CD4-positive, alpha-beta T cell treated with Interleukin-6 at 100 ng/mL for 8 hours (primary cell): Measurements from ENCODE around the gene SLC38A7.
"Not testable (repeated sequence)": the region's sequence is repeated elsewhere in the genome, so short reads cannot be mapped to it uniquely, and the experiment has no call there.

ENCODE experiments used
- DNase-seq: peaks from one replicate; pipeline ENCODE4 v3.0.0-alpha.2; 2020; ENCODE audit warnings: mixed read lengths, low spot score

The SLC38A7 gene

DNA sequence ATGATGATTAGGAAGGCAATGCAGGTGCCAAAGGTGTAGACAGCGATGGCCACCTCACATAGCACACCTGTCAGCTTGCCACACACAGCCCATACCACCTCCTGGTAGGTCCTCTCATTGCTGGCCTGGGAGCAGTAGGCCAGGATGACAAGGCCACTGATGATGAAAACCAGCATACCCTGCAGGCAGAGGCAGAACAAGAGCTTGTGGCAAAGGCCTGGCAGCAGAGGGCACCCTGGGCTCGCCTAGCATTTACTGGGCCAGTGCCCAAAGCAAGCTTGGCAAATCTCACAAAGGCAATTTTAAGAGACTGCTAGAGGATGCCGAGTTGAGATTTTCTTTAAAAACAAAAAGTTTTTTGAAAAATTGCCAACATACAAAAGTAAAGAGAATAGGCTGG, 5.9 kb downstream of the SLC38A7 start:
- DNase-seq, result no peak

DNA sequence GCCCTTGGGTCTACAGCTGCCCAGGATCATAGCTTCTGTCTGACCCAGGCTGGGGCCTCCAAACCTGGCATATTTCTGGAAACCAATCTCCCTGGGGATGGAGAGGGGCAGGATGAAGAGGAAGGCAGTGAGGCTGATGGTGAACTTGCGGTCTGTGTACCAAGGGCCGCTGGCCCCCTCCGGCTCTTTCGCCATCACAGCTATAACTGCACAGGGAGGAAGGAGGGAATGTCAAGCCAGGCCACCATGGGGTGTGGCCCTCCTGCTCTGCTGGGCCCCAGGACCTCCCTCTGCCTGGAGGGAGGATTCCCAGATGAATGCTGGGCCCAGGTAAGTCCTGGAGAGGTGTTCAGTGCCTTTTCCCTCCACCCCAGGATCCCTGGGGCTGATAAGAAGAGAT, 6.3 kb downstream of the SLC38A7 start:
- no peak for DNase-seq

GRCh38 chr16:58670946-58671583, 13.5 kb downstream of the SLC38A7 start:
- no peak for DNase-seq

DNA sequence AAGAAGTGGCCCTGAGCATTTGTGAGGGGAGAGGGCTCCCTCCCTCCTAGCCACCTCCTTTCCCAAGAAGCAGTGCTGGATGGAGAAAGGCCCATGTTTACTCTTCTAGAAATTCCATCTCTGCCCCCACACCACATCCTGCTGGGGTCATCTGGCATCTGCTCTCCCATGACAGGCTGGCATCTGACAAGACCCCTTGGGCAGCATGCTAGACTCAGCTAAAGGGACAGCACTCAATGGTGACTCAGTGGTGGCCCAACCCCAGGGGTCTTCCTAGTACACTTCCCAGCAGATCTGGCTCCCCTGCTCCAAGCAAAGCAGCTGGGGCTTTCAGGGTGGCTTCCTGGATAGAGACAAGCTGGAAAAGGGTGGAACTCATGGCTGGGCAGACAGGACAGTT, 14.4 kb downstream of the SLC38A7 start:
- no peak for DNase-seq

GRCh38 chr16:58665200-58665599, 19.4 kb downstream of the SLC38A7 start:
- DNase-seq, result no peak

DNA sequence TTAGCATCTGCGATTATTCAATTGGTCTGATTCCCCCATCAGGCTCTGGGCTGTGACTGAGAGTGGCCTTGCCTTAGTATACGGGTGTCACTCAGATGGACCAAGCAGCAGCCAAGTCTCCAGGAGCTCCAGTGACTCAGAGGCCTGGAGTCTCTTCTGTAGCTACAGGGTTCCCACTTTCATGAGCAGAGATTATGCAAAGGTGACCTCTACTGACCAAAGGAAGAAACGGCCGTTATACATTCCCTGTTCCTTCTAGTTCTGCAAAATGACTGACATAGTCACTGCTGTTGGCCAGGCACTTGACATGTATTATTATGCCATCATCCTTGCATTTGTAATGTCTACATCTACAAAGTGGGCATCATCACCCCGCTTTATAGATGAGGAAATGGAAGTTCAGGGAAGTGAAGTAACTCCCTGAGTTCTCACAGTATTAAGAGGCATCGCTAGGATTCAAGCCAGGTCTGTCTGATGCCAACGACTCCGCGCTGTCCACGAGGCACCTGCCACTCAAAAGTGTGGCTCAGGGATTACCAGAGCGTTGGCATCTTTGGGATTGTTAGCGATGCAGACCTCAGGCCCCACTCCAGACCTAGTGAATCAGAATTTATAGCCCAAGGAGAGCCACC, 23.3 kb downstream of the SLC38A7 start:
- peak; percentile 15 for DNase-seq

GRCh38 chr16:58659911-58660310, 24.7 kb downstream of the SLC38A7 start:
- not testable (repeated sequence) for DNase-seq

- DNase-seq, result no peak
These were observed 25.8 kb downstream of the SLC38A7 start for GRCh38 chr16:58658796-58659211.

GRCh38 chr16:58656899-58657298, 27.7 kb downstream of the SLC38A7 start:
- DNase-seq, result no peak

GRCh38 chr16:58655215-58655596, 29.4 kb downstream of the SLC38A7 start:
- DNase-seq, result no peak

- no peak for DNase-seq
These were observed 29.9 kb downstream of the SLC38A7 start for GRCh38 chr16:58654560-58655214.

GRCh38 chr16:58652741-58653140, 31.8 kb downstream of the SLC38A7 start:
- DNase-seq, result no peak

DNA sequence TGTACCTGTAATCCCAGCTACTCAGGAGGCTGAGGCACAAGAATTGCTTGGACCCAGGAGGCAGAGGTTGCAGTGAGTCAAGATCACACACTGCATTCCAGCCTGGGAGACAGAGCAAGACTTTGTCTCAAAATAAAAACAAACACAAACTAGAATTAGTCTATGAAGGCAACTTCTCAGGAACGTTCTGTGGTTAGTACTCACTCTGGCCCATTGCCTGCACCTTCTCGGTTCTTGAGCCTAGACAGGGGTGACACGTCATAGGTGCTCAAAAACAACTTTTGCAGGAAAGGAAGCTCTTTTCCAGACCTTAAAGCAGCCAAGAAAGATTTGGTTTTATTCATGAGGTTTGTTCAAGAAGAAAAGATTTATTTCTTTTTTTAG, 32.6 kb downstream of the SLC38A7 start:
- DNase-seq, result no peak

GRCh38 chr16:58649707-58650106, 34.9 kb downstream of the SLC38A7 start:
- DNase-seq, result no peak

- DNase-seq, result no peak
These were observed 37.5 kb downstream of the SLC38A7 start for GRCh38 chr16:58647107-58647506.

DNA sequence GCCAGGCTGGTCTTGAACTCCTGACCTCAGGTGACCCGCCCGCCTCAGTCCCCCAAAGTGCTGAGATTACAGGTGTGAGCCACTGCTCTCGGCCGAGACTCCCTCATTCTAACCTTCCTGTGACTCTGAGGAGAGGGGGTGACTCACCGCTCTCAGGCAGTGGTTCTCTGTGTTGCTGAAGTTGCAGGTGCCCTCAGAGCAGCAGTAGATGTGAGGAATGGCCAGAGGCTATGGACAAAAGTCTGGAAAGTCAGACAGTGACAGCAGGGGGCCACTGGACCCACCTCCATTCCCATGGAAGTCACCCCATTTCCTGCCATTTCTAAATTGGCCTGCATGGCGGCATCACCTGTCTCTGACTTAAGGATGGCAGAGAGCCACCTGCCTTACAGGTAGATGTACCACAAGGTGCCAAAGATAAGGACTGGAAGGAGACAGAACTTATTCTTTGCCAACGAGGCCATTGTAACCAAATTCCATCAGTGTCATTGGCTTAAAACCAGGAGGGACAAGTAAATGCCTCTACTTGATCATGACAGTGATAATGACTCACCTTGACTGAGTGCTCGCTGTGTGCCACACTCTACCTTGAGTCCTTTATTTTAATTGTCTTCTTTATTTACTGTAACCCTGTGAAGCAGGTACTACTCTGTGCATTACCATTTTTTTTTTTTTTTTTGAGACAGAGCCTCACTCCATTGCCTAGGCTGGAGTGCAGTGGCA, 39.6 kb downstream of the SLC38A7 start:
- DNase-seq, result no peak

DNA sequence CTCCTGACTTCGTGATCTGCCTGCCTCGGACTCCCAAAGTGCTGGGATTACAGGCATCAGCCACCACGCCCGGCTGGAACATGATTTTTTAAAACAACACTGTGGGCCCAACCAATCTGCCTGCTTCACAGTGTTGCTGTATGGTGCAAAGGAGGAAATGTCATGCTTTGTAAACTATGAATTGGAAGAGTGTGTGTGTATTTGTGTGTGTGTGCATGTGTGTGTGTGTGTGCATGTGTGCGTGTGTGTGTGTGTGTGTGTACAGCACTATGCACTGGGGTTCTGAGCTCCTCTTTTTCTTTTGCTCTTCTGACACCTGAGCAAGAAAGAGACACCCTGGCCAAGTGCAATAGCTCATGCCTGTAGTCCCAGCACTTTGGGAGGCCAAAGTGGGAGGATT, 40.5 kb downstream of the SLC38A7 start:
- DNase-seq, result no peak

GRCh38 chr16:58640949-58641348, 43.6 kb downstream of the SLC38A7 start:
- no peak for DNase-seq

GRCh38 chr16:58639836-58640235, 44.7 kb downstream of the SLC38A7 start:
- DNase-seq, result no peak

DNA sequence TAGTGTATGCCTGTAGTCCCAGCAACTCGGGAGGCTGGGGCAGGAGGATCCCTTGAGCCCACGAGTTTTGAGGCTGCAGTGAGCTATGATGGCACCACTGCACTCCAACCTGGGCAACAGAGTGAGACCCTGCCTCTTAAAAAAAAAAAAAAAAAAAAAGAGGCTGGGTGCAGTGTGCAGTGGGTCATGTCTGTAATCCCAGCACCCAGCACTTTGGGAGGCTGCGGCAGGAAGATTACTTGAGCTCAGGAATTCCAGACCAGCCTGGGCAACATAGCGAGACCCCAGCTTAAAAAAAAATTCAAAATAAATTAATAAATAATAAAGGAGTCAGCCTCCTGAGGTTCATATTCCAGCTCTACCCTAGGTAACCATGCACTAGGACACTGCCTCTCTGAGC, 45.3 kb downstream of the SLC38A7 start:
- no peak for DNase-seq

GRCh38 chr16:58638148-58639036, 46.2 kb downstream of the SLC38A7 start:
- no peak for DNase-seq

DNA sequence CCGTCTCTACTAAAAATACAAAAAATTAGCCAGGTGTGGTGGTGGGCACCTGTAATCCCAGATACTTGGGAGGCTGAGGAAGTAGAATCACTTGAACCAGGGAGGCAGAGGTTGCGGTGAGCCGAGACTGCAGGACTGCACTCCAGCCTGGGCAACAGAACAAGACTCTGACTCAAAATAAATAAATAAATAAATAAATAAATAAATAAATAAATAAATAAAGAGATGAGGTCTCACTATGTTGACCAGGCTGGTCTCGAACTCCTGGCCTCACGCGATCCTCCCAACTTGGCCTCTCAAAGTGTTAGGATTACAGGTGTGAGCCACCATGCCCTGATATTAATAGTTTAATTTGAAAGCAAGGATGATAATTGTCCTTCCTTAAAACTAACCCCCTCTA, 47.5 kb downstream of the SLC38A7 start:
- not testable (repeated sequence) for DNase-seq
